NCI-H2196 treated with DMSO at 0.1 percent for 48 hours (cell line): Measurements from ENCODE around the gene SLC66A1.
A peak's percentile ranks its signal among the peaks of the same experiment; 100 is the strongest.

Experiments used
- DNase-seq: peaks from one replicate; lab custom pipeline; 2025; ENCODE audit not compliant: unreplicated experiment; lab: John Stamatoyannopoulos, UW

The SLC66A1 gene

DNA sequence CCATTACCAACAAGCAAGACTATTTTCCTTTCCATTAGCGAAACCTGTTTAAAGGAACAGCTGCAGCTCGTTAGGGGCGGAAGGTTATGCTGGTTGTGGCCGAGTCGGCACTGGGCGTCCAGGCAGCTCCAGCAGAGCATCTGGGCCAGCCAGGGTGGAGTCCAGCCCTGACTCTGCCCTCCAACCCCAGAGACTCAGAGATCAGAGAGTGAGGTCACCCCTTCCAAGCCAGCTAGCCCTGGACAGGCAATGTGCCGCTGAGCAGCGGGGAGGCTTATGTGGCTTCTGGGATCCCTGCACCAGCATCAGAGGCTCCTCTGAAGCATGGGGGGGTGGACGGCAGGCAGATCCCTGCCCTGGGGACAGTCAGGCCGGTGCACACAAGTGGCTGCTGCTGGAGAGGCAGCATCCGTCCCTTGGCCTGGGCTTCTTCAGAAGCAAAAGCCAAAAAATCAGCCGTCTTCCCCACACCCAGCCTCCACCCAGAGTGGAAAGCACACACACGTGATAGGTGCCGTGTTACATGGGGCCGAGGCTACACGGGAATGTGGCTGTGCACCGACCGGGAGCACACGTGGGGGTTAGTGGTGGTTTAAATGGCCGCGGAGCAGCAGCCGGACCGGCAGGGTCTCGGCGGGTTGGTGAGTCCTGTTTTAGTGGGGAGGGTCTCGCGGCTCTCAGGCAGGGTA lies 30.1 kb downstream of the SLC66A1 start:
- no peak for DNase-seq

DNA sequence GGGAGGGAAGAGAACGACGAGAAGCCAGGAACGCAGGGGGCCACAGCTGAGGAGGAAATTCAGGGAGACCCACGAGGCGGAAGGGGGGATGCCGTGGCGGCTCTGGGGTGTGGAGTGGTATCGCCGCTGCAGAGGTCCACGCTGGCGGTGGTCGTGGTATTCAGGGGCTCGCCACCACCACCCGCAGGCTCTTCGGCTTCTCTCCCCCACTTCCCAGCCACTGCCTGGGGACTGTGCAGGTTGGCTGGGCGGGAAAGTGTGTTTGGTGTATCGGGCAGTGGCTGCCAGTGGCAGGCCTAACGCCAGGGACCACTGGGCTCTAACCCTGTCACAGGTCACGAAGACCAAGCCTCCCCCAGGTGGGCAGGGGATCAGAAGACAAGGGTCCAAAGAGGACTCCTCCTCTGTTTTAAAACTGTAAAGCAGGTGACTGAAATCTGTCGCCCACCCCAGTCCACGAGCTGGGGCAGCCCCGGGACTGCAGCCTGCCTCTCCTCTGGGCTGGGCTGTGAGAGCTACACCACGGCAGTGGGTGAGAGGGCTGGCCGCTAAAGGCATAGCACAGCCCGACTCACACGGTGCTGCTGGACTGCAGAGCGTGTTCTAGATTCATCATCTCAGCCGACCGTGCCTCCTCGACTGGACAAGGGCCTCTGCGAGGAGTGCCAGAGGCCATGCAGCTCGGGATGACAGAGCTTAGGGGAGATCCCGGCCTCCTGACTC lies 30.9 kb downstream of the SLC66A1 start:
- no peak for DNase-seq

DNA sequence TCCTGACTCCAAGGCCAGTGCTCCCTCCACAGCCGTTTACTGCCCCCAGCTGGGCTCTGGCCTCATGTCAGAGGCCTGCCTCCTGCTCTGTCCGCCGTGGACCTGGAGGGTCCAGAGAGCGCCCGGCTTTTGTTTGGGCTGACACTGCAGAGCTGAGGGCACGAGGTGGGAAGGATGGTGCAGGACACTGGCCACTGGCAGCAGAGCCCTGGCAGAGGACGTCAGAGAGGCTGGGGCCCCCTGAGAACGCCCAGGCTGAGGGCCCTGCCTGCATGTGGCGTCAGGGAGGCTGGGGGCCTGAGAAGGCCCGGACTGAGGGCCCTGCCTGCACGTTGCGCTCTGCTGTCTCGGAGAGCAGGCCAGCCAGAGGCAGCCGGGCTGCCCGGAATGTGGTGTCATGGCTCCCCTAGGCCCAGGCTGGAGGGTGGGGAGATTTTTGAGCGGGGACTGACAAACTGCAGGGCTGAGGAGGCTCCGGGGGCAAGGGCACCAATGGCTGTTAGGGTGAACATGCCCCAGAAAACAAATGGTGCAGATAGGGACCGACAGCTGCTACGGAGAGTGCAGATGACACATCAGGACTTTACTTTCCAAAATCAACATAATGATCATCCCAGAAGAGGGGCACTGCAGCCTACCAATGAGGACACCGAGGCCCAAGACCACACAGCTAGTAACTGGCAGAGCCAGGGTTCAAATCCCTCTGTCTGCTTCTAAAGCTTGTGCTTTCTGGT lies 31.7 kb downstream of the SLC66A1 start:
- no peak for DNase-seq

DNA sequence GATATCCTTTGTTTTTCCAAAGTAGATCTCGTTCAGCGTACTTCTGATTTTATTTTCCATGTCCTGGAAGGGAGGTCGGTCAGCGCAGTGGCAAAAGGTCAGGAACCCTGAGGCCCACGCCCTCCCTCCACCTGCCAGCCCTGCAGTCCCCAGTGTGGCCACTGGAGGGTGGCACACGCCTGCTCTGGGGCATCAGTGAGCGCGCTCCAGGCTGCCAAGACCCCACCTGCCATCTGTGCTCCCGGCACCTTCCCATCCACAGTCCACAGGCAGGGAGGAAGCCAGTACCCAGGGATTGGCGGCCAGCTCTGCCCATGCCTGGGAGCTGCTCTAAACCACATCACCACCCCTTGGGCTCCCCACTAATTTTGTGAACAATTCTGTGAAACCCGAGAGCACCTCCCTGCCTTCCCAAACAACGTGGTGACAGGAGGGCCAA lies 32.3 kb downstream of the SLC66A1 start:
- DNase-seq: peak; percentile 75

DNA sequence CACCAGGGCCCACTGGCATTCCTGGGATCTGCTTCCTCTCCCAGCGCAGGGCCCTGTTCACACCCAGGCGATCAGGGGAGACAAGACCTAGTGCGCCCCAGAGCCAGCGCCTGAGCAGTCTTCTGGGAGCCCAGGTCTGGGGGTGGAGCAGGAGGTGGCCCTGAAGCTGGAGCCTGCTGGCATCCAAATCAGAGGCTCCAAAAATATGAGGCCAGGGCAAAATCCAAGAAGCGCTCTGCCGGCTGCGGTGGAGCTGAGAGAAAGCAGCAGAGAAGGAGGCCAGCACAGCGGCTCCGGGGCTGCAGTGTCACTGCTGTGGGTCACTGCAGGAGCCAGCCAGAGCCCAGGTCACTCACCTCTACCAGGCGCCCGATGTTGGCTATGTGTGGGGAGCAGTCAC lies 32.7 kb downstream of the SLC66A1 start:
- DNase-seq: no peak

DNA sequence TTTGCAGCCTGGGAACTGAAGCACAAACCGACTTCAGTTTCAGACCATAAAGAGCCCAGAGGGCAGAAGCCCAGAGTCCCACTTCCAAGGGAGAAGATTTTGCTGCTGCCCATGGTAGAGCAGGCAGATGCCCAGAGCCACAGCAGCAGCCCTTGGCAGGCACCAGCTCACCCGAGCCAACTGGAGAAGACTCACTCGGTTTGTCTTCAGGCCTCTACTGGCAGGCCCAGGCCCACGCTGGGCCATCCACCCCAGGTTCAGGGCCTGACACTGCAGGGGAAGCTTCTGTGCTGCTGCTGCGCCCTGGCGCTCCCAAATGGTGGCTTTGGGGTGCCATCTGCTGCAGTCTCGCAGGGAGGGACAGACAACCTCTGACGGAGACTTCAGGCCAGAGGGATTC lies 33.3 kb downstream of the SLC66A1 start:
- DNase-seq: no peak

DNA sequence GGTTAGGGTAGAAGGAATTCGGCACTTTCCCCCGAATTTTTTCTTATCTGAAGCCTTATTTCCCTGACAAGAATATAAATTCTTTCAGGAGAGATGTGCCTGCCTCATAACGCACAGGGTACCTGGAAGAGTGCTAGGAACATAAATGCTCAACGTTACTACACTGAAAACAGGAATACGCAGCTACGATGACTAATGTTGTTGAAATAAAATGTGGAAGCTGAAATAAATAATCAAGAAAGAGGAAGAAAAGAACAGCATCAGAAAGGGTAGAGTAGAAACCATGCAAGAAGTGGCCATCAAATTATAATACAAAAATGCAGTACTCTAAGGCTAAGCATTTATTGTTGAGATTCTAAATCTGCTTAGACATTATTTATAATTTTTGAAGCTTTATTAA lies 33.9 kb downstream of the SLC66A1 start:
- no peak for DNase-seq

DNA sequence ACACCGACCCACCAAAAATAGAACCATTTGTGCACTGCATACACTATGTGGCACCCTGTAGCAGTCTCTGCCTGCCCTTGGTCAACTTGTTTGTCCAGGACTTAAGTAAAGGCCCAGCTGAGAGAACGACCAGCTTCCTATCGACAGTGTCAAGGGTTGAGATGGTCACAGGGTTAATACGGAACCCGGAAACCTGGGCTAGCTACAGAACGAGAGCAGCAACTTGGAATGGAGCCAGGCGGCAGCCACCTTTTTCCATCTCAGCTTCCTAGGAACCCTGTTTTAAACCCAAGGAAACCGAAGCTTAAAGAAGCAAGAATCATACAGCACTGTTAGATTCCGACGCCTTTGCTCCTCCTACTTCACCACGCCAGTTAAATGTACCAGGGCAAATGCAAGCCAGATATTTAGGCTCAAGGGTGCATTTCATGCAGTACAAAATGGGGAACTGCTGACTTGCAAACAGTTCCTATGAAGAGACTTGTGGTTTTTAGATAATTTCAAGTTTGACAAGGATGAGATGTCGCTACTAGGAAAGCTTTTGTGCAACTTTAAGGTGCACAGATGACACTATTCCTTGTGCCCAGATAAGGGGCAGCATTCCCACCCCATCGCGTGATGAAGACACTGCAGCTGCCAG lies 35.5 kb downstream of the SLC66A1 start:
- DNase-seq: no peak

DNA sequence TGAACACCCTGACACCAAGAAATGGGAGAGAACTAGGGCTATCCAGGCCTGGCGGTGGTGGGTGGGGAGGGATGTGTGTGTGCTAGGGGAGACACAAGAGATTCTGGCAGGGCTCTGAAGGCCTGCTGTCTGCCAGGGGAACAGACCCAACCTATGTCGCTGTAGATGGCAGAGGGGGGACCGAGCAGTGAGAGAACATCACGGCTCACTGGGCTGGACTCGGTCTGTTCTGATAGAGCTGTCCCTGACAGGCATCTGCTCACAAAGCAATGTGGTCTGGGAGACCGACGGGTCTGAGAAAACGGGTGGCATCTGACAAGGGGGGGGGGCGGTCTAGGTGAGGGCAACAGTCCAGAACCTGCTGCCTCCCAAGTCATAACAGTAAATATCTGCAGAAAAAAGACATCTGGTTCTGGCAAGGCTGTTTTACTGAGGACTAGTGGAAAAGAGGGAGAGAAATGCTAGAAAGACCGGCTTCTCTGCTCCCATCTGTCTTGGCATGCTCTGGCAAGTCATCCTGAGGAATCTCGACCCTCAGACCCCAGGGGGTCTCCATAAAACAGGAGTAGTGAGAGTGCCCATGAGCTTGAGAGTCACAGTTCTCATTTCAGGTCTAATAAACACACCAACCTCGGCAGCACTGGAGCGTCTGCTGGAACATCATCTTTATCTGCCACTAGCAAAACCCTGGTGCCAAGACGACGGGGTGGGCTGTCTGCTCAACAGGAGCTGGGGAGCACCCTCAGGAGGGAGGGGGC lies 36.5 kb downstream of the SLC66A1 start:
- no peak for DNase-seq

DNA sequence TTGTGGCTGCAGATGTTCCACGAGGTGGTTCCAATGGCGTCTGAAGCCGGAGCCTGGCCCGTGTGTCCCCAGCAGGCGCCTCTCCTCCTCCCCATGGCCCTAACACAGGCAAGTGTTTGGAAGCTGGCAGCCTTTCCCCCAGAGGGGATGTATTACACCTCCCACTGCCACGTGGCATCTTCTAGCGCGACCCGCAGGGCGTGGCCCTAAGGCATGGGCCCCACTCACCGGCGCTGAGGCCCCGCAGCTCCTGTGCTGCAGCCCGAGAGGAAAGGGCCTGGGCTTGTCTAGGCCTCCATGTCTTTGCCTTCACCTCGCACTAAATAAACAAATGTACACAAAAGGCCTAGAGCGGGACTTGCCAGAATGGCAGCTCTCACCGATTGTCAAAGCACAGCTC lies 37.9 kb downstream of the SLC66A1 start:
- DNase-seq: no peak

DNA sequence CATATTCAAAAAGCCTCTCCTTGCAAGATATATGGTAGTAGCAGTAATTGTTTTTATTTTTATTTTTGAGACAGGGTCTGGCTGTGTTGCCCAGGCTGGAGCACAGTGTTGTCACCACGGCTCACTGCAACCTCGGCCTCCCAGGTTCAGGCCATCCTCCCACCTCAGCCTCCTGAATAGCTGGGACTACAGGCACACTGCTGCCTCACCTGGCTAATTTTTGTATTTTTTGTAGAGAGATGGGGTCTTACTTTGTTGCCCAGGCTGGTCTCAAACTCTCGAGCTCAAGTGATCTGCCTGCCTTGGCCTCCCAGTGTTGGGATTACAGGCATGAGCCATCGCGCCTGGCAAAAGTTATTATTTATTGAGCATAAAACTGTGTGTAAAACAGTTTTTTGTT lies 38.4 kb downstream of the SLC66A1 start:
- no peak for DNase-seq

DNA sequence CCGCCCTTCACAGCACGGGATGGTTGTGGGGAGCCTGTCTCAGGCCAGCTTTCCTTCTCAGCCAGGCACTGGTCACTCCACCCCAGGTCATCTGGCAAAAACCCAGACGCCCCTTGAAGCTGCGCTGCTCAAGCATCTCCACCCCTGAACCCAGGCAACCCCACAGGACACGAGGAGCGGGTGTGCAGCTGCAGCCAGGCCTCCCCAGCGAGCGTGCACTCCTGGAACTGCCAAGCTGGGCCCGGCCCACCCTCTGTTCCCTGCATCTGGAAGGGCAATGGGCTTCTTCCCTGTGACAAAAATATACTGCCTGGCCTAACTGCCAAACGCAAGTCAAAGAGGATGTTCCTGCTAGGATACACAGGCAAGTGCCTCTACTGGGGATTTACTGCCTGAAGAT lies 39.7 kb downstream of the SLC66A1 start:
- no peak for DNase-seq

DNA sequence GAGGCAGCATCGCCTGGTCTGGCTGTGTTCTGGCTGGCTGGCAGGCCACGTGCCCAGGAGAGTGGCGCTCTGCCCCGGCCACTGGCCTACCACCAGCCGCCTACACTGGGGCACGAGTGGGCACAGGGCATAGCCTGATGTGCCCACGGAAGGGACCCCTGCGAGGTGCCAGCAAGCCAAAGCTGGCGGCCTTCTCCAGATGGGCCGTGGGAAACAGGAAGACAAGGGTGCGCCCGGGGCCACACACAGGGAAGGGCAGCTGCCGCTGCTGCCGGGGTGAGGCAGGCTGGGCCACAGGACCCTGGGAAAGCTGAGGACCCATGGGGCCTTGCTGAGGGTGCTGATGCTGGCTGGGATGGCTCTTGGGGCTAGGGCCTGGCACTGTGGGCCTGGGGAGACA lies 40.7 kb downstream of the SLC66A1 start:
- no peak for DNase-seq

DNA sequence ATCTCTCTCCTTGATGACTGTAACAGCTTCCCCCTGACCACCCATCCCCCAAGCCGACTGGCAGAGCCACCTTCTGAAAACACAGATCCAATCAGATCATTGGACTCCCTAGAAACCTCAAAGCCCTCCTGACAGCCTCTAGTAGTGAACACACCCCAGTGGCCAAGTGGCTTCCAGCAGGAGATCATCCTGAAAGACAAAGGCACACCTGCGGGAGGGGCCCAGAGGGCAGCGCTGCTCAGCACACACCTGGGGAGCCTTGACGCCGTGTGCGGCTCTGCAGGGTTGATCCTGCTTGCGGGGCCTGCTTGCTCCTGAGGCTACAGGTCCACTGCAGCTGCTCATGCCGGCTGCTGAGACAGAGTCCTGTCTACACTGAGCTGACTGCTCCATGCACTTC lies 41.5 kb downstream of the SLC66A1 start:
- peak; percentile 81 for DNase-seq

DNA sequence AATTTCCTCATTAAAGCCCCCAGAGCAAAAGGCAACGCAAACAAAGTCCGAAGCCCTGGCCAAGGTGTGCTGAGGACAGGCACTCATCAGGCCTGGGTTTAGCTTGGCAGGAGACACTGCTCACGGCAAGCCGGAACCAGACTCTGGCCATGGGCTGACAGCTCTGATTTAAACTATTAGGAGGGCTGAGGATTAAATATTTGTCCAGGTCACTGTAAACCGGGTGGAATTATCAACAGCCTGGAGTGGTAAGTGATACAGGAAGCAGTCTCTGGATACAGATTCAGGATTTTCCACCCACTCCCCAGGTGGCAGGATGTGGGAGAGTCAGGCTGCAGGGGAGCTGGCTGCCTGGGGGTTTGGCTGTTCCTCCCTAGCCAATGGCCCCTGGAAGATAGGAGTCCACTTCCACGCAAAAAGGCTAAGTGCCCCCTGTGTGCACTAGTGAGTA lies 42.4 kb downstream of the SLC66A1 start:
- DNase-seq: peak; percentile 87

DNA sequence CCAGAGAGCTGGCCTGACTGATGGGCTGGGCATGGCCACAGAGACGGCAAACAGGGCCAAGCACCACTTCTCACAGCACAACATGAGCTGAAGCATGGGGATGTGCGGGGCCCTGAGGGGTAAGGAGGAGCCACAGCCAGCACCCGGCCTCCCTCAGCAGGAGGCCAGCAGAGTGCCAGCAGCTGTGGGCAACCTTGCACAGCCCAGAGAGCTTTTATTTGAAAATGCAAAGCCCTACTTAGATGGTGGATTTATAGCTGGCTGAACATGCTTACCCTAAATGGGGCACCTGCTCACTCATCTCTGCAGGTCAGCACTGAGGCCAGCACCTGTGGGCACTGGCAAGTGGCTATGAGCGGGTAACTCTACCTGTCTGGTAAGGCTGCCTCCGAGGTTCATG lies 44.1 kb downstream of the SLC66A1 start:
- peak; percentile 87 for DNase-seq

DNA sequence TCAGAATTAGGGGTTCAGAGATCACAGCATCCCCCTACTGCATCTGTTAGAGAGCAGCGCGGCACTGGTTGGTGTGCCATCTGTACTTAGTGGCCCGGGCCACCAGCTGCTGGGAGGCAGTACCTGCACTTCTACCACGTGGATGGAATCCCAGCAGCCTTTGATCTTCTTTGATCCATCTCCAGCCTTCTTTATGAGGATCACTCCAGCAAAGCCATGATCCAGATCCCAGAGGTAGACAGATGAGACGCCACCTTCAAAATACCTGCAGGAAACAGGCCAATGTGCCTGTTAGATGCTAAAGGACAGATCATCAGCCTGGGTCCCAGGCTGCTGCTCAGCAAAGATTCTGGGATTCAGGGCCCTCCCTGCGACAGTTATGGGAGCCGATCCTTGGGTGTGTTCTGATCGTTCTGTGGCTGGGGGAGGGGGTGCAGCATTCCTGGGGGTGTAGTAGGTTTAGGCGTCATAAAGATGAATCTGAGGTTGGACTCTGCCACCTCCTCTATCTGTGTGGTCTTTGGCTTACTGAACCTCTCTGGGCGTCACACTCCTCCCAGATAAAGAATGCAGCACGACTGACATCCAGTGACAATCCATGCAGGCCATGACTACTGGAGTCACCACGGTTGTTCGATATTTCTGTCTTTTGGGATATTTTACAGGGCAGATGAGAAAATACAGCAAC lies 45.3 kb downstream of the SLC66A1 start:
- no peak for DNase-seq

DNA sequence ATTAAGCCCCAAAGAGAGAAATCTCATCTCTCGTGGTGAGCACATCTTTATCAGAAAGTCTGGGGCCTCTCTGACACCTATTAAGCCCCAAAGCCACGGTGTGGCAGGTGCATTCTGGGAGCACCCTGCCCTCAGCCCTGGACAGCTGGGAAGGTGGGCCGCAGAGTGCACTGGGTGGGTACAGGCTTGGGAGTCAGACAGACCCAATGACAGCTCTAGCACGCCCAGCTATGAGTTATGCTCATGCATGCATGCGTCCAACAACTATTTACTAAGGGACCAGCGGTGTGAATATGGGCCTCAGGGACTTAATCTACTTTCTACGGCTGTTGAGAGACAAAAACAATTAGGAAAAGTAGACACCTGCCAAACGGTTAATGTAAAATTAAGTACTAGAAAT lies 46.6 kb downstream of the SLC66A1 start:
- no peak for DNase-seq

DNA sequence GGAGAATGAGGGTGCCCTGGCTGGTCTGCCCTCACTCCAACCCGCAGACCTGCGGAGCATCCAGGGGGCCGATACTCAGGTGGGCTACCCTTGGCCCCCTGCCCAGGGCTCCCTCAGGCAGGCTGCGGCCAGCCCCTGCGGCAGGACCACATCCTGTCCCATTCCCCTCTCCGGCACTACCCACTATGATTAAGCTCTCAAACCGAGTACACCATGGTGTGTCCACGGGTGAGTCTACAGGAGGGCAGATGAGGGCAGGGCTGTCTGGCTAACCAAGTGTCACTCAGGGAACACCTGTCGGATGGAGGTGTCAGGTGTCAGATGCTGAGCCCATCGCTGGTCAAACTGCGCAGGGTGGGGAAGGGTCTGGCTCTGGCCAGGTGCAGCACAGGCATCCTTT lies 47.2 kb downstream of the SLC66A1 start:
- DNase-seq: no peak

DNA sequence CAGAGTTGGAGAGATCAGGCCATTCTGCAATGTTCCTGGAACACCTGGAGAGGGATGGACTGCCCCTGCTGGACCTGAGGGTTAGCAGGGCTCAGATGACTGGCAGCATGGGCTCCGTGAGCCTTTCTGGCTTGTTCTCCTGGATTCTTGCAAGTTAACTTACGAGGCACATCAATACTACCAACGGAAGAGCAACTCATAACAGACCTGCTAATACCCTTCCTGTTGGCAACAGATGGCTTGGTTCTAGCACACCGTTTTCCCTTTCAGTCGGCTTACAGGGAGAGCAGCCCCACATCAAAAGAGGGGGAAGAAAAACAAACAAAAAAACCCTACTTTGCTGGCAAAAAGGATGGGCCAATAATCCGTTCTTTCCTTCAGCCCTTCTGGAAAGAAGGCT lies 47.9 kb downstream of the SLC66A1 start:
- peak; percentile 19 for DNase-seq
